Thyroid gland (tissue), 4 donors: Measurements from ENCODE around the gene DDIT3.

Experiments used
- CTCF ChIP-seq, 6 experiments: fragments of 200-600 bp in 3 of 6; fragments of 450-650 bp in 3 of 6; sonication (generic) in 3 of 6; IDR thresholded peaks; one replicate each; pipeline ENCODE4 v1.5.1; 2016 to 2019; ENCODE audit warnings: antibody characterized with exemption in 6 of 6, mild to moderate bottlenecking in 2 of 6, inconsistent platforms in 1 of 6, moderate library complexity in 1 of 6
- POLR2A ChIP-seq, 2 donors: fragments of 450-650 bp; IDR thresholded peaks; one replicate each; pipeline ENCODE4 v1.6.1; 2017; ENCODE audit warnings: antibody characterized with exemption in 2 of 2, mild to moderate bottlenecking in 2 of 2, moderate library complexity in 1 of 2

GRCh38 chr12:57539134-57539768 lies 18.9 kb upstream of the DDIT3 start:
- TF ChIP-seq CTCF (IDR thresholded peaks at IDR 0.05) (no peak), POLR2A (IDR thresholded peaks at IDR 0.05) (no peak)
